GM12878 (cell line): ENCODE data around the gene PSENEN.

ENCODE experiments used
- BHLHE40 ChIP-seq, 2 experiments: fragments of 450-650 bp in 1 of 2; IDR thresholded peaks; 2 replicates each; pipeline ENCODE4 v1.6.1; 2011 to 2017; ENCODE audit warnings: low read depth in 2 of 2, borderline replicate concordance in 1 of 2, improper control_type of control experiment in 1 of 2, low read length in 1 of 2, mild to moderate bottlenecking in 1 of 2
- CHD2 ChIP-seq: IDR thresholded peaks from 2 replicates; pipeline ENCODE4 v1.6.1; 2011; ENCODE audit warnings: low read depth, low read length, improper control_type of control experiment, borderline replicate concordance
- CREB1 ChIP-seq: IDR thresholded peaks from 2 replicates; pipeline ENCODE4 v1.6.1; 2012; ENCODE audit warnings: low read depth, mild to moderate bottlenecking, inconsistent platforms
- HDAC2 ChIP-seq: fragments of 200-600 bp; sonication (generic); IDR thresholded peaks from 2 replicates; pipeline ENCODE4 v1.6.1; 2017
- POLR2A ChIP-seq: IDR thresholded peaks from 2 replicates; pipeline ENCODE4 v1.6.1; 2011; ENCODE audit warnings: low read depth, mild to moderate bottlenecking, low read length
- TF ChIP-seq, protein P1 (sequence below), 3 experiments: IDR thresholded peaks in 2 of 3; conservative IDR thresholded peaks in 1 of 3; 2 replicates each; pipeline ENCODE4 v1.5.1; 2011; ENCODE audit warnings: low read depth in 3 of 3, low read length in 3 of 3, mild to moderate bottlenecking in 3 of 3, control low read depth in 2 of 3, moderate library complexity in 2 of 3, inconsistent platforms in 1 of 3, mixed read lengths in 1 of 3; ENCODE audit not compliant: control insufficient read depth in 2 of 3, insufficient read depth in 1 of 3; ENCODE audit errors: extremely low read depth in 1 of 3

DNA sequence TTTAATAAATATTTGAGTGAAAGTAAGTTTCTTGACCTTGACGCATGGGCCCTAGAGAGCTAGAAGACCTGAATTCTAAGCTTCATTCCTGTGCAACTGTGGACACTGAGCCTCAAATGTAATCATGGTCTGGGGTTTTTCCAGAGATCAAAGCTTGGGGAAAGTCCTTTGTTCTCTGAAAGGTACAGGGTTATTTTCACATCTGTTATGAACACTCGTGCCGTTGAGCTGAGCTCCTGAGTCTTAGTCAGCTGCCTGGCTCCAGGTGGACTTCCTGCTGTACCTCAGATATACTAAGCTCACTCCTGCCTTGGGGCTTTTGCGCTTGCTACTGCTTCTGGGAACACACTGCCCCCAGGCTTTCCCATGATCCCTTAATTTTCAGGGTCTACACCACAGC lies 48.6 kb upstream of the PSENEN start:
- TF ChIP-seq CREB1 (0 out of 2 replicates have a peak, but pooled peaks have one; percentile 25), POLR2A (no peak), HDAC2 (no peak), BHLHE40 (IDR thresholded peaks at IDR 0.05; ENCODE audit: borderline replicate concordance in 1 of 2, low read depth in 2 of 2, low read length in 1 of 2) (peak; percentile 92), CHD2 (no peak)
- TF ChIP-seq, protein P1, sequence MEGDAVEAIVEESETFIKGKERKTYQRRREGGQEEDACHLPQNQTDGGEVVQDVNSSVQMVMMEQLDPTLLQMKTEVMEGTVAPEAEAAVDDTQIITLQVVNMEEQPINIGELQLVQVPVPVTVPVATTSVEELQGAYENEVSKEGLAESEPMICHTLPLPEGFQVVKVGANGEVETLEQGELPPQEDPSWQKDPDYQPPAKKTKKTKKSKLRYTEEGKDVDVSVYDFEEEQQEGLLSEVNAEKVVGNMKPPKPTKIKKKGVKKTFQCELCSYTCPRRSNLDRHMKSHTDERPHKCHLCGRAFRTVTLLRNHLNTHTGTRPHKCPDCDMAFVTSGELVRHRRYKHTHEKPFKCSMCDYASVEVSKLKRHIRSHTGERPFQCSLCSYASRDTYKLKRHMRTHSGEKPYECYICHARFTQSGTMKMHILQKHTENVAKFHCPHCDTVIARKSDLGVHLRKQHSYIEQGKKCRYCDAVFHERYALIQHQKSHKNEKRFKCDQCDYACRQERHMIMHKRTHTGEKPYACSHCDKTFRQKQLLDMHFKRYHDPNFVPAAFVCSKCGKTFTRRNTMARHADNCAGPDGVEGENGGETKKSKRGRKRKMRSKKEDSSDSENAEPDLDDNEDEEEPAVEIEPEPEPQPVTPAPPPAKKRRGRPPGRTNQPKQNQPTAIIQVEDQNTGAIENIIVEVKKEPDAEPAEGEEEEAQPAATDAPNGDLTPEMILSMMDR (IDR thresholded peaks at IDR 0.05 in 2 of 3, conservative IDR thresholded peaks at IDR 0.05 in 1 of 3; ENCODE audit: control insufficient read depth in 2 of 3, extremely low read depth in 1 of 3, insufficient read depth in 1 of 3, low read depth in 3 of 3, low read length in 3 of 3): no peak
